ENCODE measurements around the gene TGIF1.

Gene TGIF1

GRCh38 chr18:3499501-3499900 lies 49.5 kb downstream of the TGIF1 start:
- H3K27ac ChIP-seq (ENCODE audit: low read depth, low read length), result no peak overlapping the region
- H3K9me2 ChIP-seq (replicated peaks; ENCODE audit: control insufficient read depth, low read length), result no peaks in the 10 kb centered on the region
- H3K4me2 ChIP-seq (ENCODE audit: low read length), result no peak overlapping the region
- H3K4me1 ChIP-seq (ENCODE audit: control insufficient read depth, low read length), result no peaks in the 10 kb centered on the region; the same call in 1 of the 2 replicates
- no peak overlapping the region for H3K4me3 ChIP-seq (ENCODE audit: low read length)
- no peaks in the 10 kb centered on the region for H4K20me1 ChIP-seq (ENCODE audit: control insufficient read depth, insufficient read depth, low read depth, low read length)
- TF ChIP-seq EZH2phosphoT487 (IDR thresholded peaks at IDR 0.05; ENCODE audit: borderline replicate concordance, low read length) (no peak), CTCF (IDR thresholded peaks at IDR 0.05; ENCODE audit: low read depth, low read length, poor library complexity, severe bottlenecking) (no peak)
- H3K9me3 ChIP-seq (ENCODE audit: control insufficient read depth, insufficient read depth, low read length), result no peaks in the 10 kb centered on the region
- no peaks in the 10 kb centered on the region for H3K79me2 ChIP-seq (ENCODE audit: control insufficient read depth, low read length)
- no peaks in the 10 kb centered on the region for H3F3A ChIP-seq (ENCODE audit: control insufficient read depth, insufficient read depth)
- no peaks in the 10 kb centered on the region for H3K36me3 ChIP-seq (ENCODE audit: control insufficient read depth, low read length)
- H3K27me3 ChIP-seq (ENCODE audit: control insufficient read depth, low read length), result peaks cover 6% of the 10 kb centered on the region; the same call in 1 of the 2 replicates

- Histone ChIP-seq H3F3A (ENCODE audit: control insufficient read depth, insufficient read depth) (no peaks in the 10 kb centered on the region), H3K4me2 (ENCODE audit: low read length) (no peak overlapping the region), H3K4me3 (ENCODE audit: low read length) (no peak overlapping the region), H3K9me2 (replicated peaks; ENCODE audit: control insufficient read depth, low read length) (no peaks in the 10 kb centered on the region), H3K79me2 (ENCODE audit: control insufficient read depth, low read length) (no peaks in the 10 kb centered on the region), H3K27ac (ENCODE audit: low read depth, low read length) (no peak overlapping the region), H3K36me3 (ENCODE audit: control insufficient read depth, low read length) (no peaks in the 10 kb centered on the region), H3K27me3 (ENCODE audit: control insufficient read depth, low read length) (peaks cover 6% of the 10 kb centered on the region; the same call in 1 of the 2 replicates), H3K9me3 (ENCODE audit: control insufficient read depth, insufficient read depth, low read length) (no peaks in the 10 kb centered on the region), H4K20me1 (ENCODE audit: control insufficient read depth, insufficient read depth, low read depth, low read length) (no peaks in the 10 kb centered on the region), H3K4me1 (ENCODE audit: control insufficient read depth, low read length) (no peaks in the 10 kb centered on the region)
- TF ChIP-seq EZH2phosphoT487 (IDR thresholded peaks at IDR 0.05; ENCODE audit: borderline replicate concordance, low read length), result no peak
- no peak for TF ChIP-seq CTCF (IDR thresholded peaks at IDR 0.05; ENCODE audit: low read depth, low read length, poor library complexity, severe bottlenecking)
Observed at GRCh38 chr18:3500016-3500415, 50.0 kb downstream of the TGIF1 start.

GRCh38 chr18:3502650-3503049 lies 52.7 kb downstream of the TGIF1 start:
- TF ChIP-seq CTCF (IDR thresholded peaks at IDR 0.05; ENCODE audit: low read depth, low read length, poor library complexity, severe bottlenecking) (no peak), EZH2phosphoT487 (IDR thresholded peaks at IDR 0.05; ENCODE audit: borderline replicate concordance, low read length) (no peak)
- Histone ChIP-seq H3K4me2 (ENCODE audit: low read length) (no peak overlapping the region), H3K4me1 (ENCODE audit: control insufficient read depth, low read length) (no peaks in the 10 kb centered on the region), H3K9me2 (replicated peaks; ENCODE audit: control insufficient read depth, low read length) (no peaks in the 10 kb centered on the region), H4K20me1 (ENCODE audit: control insufficient read depth, insufficient read depth, low read depth, low read length) (no peaks in the 10 kb centered on the region), H3K27ac (ENCODE audit: low read depth, low read length) (no peak overlapping the region), H3K4me3 (ENCODE audit: low read length) (no peak overlapping the region), H3K79me2 (ENCODE audit: control insufficient read depth, low read length) (no peaks in the 10 kb centered on the region), H3F3A (ENCODE audit: control insufficient read depth, insufficient read depth) (no peaks in the 10 kb centered on the region), H3K27me3 (ENCODE audit: control insufficient read depth, low read length) (peaks cover 6% of the 10 kb centered on the region; the same call in 1 of the 2 replicates), H3K36me3 (ENCODE audit: control insufficient read depth, low read length) (no peaks in the 10 kb centered on the region), H3K9me3 (ENCODE audit: control insufficient read depth, insufficient read depth, low read length) (no peaks in the 10 kb centered on the region)
